CD4-positive, alpha-beta T cell treated with Interferon gamma for 1 hour (primary cell): Measurements from ENCODE around the gene AMPH.
"Not testable (repeated sequence)": the region's sequence is repeated elsewhere in the genome, so short reads cannot be mapped to it uniquely, and the experiment has no call there.

Source experiments
- DNase-seq: peaks from one replicate; pipeline ENCODE4 v3.0.0-alpha.2; 2020

The AMPH gene

DNA sequence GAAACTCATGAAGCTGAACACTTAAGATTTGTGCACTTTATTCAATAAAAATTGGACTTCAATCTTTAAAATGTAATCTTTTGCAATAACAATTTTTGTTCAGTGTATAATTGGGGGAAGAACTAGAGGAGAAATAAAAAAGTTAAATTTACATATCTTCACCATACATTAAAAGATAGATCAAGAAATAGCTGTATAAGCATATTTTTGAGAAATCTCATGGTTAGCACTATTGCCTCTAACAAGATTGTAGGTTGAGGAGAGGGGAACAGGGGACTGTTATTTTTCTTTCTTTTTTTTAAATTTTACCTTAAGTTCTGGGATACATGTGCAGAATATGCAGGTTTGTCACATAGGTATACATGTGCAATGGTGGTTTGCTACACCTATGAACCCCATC lies 5.3 kb downstream of the AMPH start:
- no peak for DNase-seq

DNA sequence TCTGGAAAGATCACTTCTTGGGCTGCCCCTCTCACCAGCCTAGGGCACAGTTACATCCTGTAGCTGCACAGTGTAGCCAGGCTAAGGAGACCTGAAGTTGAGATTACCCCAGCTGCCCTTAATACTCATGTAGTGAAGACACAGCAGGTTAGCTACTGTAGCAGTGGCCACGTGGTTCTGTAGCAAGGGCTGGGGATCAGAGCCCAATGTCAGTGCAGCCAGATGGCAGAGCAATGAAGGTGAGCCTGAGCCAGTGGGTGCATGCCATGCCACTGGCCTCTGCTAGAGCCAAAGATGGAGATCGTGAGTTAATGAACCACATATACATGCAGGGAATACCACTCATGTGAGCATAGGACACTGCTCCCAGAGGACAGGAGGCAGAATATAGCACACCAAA lies 15.5 kb downstream of the AMPH start:
- no peak for DNase-seq

GRCh38 chr7:38607466-38607865 lies 23.7 kb downstream of the AMPH start:
- DNase-seq, result no peak

GRCh38 chr7:38600741-38601140 lies 30.4 kb downstream of the AMPH start:
- DNase-seq, result no peak

DNA sequence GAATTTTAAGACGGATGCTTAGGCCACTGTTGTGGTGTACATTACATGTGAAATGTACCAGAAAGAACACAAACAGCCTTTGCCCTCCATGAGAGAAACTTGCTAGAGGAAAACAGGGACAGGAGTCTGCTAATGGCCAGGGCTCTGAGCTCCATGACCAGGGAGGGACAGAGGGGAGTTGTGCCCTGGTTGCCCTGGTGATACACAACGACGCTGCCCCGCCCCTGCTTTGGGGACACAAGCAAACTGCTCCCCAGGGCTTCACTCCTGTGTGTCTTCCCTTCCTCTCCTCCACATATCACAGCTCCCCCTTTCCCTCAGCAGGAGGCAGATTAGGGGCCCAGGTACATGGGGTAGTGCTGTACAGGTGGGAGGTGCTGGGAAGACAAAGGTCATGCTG lies 36.2 kb downstream of the AMPH start:
- DNase-seq, result no peak

- DNase-seq, result no peak
Measured at GRCh38 chr7:38592737-38593288, 38.4 kb downstream of the AMPH start.

GRCh38 chr7:38585572-38586354 lies 45.4 kb downstream of the AMPH start:
- DNase-seq, result no peak

DNA sequence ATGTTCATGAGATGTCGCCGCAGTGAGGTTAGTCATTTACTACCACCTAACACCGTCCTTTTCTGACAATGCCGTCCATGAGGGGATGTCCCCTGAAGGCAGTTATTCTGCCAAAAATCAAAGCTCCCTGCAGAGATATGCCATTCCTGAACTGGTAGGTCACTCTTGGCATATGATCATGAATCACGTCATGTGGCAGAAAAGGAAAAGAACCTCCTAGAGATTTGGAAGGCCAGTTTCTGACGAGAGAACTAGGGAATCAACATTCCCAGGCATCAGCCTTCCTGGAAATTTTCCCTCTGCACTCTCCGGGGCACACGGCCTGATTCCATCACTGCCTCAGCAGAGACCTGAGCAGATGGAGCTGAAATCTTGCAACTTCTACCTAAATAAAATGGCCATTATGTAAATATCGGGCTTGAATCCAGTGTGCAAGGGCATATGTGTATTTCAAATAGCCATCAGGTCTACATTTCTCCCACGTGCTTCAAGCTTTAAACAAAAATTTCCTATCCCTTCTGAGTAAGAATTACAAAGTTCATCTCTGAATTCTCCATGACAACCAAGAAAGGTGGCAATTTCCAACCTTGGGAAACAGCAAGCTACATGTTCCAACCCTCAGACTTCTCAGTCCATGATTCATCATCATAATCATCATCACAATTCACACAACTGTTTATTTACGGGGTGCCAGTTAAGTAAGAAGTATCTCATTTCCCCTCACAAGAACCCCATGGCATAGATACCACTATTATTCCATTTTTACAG lies 46.5 kb downstream of the AMPH start:
- DNase-seq, result no peak

GRCh38 chr7:38580485-38580884 lies 50.7 kb downstream of the AMPH start:
- no peak for DNase-seq

DNA sequence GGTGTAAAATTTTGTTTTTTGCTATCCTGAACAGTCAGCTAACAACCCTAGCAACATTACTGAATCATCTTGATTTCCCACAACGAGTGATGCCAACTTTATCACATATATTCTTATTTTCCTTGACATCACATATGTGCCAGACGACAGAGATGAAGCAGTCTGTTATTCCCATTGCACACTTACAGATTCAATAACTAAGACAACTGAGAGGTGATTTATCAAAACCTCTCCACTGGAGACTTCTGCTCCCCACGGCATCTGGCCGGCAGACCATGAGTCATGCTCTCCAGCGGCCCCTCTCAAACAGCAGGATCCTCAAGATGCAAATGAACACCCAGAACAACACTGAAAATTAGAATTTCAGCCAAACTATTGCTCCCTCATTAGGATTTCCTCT lies 57.1 kb downstream of the AMPH start:
- no peak for DNase-seq

DNA sequence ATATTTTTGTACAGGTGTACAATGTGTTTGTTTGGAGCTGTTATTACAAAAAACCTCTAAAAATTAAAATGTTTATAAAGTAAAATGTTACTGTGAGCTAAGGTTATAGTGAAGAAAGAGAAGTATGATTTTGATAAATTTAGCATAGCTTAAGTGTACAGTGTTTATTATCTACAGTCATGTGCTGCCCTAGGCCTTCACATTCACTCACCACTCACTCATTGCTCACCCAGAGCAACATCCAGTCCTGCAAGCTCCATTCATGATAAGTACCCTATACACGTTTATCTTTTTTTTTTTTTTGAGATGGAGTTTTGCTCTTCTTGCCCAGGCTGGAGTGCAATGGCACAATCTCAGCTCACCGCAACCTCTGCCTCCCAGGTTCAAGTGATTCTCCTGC lies 59.6 kb downstream of the AMPH start:
- DNase-seq, result not testable (repeated sequence)

GRCh38 chr7:38568497-38568896 lies 62.7 kb downstream of the AMPH start:
- no peak for DNase-seq

DNA sequence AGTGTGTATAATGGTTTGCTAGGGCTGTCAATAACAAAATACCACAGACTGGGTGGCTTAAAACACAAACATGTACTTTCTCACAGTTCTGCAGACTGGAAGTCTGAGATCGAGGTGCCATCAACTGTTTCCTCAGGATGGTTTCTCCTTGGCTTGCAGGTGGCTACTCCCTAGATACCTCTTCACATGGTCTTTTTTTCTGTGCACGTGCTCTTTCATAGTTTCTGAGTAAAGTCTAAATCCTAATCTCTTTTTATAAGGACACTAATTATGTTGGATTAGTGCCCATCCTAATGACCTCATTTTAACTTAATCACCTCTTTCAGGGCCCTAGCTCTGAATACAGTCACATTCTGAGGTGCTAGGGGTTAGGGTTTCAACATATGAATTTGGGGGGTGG lies 65.9 kb downstream of the AMPH start:
- DNase-seq, result no peak

- no peak for DNase-seq
Measured at GRCh38 chr7:38563741-38564140, 67.4 kb downstream of the AMPH start.

DNA sequence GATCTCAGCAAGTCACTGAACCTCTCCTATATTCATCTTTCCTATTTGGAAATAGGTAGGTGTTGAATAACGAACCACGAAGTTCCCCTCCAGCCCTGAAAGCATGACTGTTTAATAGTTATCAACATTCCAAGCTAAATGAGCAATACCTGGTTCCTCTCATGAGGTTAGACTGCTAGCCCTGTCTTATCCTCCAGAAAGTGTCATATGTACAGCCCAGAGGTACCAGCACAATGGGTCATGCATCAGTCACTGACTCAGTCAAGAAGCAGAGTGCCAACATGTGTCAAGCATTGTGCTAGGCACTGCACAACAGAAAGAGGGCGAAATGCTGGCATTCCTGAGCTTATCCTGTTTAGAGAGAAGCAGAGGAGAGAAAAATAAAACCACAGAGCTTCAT lies 70.0 kb downstream of the AMPH start:
- DNase-seq, result no peak

- DNase-seq, result no peak
Measured at GRCh38 chr7:38558761-38559345, 72.3 kb downstream of the AMPH start.

DNA sequence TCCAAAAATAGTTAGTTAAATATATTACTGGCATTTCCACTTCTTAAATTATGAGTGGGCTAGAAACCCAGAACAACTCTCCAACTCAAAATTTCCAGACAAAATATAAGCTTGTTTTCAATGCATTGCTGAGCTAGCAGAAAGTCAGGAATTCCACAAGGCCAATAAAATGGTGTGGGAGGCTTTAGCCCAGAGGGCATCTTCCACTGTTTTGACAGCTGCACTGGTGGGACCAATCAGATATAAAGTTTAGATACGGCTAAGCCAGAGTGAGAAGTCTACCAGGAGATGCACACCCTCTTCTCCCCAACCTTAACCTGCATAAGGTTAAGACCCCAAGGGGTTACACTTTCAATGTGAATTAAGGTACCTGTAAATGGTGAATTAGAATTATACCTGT lies 76.6 kb downstream of the AMPH start:
- no peak for DNase-seq

GRCh38 chr7:38550836-38551235 lies 80.3 kb downstream of the AMPH start:
- no peak for DNase-seq

DNA sequence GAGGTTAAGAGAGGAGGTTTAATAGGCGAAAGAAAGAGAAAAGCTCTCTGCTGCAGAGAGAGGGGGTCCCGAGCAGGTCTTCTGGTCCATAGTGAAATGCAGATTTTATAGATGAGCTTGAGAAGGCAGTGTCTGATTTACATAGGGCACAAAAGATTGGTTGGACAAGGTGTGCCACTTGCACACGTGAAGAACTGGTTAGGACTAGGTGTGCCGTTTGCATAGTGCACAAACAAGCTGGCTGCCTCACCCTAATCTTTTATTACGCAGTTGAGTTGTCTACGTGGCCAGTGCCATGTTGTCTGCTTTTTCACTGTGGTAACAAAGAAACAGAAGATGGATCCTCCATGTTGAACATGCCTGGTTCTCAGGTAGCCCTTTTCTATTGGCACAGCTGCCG lies 82.6 kb downstream of the AMPH start:
- DNase-seq, result no peak

DNA sequence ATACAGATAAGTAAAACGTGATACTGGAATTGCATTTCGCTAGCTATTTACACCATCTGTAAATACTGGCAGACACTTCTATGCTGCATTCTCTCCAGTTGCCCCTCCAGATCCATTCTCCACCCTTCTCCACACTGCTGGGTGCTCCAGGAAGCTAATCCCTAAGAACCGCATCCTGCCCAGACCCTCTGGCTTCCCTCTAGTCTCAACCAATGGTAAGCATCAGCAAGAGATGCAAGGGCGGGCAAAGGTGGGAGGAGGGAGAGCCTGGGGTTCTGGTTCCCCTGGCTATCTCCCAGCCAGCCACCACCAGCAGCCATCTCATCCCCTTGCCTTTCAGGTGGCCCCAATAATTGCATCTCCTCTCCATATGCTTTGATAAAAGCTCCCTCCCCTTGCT lies 84.4 kb downstream of the AMPH start:
- no peak for DNase-seq

DNA sequence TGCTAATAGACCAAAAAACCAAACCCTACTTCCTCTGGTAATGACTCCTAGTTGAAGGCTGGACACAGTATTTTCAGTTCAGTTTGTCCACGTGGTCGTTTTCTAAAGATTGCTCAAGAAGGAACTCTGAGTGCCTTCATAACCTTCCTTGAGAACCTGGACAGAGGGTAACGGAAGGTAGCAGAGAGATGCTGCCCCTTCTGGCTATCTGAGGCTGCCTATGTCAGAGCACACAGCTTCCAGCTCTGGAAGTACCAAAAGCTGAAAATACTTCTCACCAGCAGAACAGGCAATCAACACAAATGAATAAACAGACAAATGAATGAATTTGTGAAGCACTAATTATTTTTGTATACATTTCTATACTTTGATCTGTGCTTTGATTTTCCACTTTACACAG lies 85.2 kb downstream of the AMPH start:
- DNase-seq, result no peak

GRCh38 chr7:38542156-38542555 lies 89.0 kb downstream of the AMPH start:
- no peak for DNase-seq

GRCh38 chr7:38541440-38541839 lies 89.7 kb downstream of the AMPH start:
- DNase-seq, result no peak
